GM21737 (cell line): ENCODE results near the gene TAP2.
A peak's percentile ranks its signal among the peaks of the same experiment; 100 is the strongest.

Experiments used
- ATAC-seq: cut with Tn5 transposase; IDR thresholded peaks from one replicate; pipeline ENCODE4 v1.9.1; 2021; ENCODE audit warnings: mild to moderate bottlenecking, moderate library complexity; ENCODE audit not compliant: unreplicated experiment

The TAP2 gene

DNA sequence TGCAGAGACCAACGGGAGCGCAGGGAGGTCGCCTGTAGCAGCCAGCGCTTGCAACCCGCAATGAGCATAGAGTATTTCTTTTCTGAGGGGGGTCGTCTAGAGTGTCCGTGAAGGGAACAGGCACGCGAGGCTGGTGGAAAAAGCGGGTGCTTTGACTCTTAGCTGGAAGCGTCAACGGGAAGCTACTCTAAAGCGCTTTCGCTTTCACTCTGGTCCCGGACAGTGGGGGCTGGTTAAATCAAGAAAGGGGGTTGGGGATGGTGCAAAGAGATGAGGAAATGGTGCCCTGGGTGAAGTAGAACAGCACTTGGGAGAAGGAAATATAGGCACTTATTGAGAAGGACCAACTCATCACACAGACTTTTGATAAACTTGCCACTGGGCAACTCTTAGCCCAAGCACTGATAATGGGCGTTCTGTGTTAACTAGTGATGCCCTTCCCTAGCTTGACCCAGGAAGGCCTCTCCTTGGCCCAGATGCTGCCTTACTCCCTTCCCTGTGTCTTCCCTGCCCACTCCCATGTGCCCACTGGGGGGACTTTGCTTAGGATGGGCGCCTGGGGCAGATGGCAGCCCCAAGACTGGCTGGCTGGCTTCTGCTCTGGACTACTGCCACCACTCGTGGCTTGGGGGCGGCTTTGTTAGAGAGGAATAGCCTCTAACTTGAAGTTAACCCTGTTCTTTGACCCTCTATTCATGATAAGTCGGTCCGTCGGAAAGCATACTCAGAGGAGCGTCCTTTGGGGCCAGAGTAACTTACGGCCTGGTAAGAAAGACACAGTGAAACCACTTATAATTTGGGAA, 16.0 kb upstream of the TAP2 start:
- peak; percentile 19 for ATAC-seq

GRCh38 chr6:32853541-32854375, 15.2 kb upstream of the TAP2 start, which contains the start of the genes PSMB9 and TAP1:
PSMB9 (plus strand) TSS chr6:32854192; CDS start chr6:32854230, 38 bp downstream.
TAP1 (minus strand) TSS chr6:32853704; CDS start chr6:32853636, 68 bp downstream.
- ATAC-seq, result peak; percentile 81

- peak; percentile 10 for ATAC-seq
Measured at GRCh38 chr6:32852844-32853540, 14.5 kb upstream of the TAP2 start.

GRCh38 chr6:32852018-32852843, 13.7 kb upstream of the TAP2 start:
- no peak for ATAC-seq

GRCh38 chr6:32851025-32851424, 12.5 kb upstream of the TAP2 start:
- ATAC-seq, result no peak

DNA sequence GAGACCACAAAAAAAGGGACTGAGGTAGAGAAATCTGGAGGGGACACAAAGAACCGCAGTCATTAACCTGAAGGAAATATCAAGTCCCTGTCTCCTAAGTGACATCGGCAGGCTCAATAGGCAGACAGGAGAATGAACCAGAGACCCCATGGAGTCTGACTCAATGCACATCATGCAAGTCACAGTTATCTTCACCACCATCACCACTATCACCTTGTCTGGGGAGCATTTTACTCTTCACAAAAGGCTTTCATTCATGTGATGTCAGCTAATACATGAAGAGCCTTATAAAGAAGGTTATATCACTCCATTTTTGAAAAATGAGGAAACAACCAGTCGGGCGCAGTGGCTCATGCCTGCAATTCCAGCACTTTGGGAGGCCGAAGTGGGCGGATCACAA, 10.6 kb upstream of the TAP2 start:
- no peak for ATAC-seq

DNA sequence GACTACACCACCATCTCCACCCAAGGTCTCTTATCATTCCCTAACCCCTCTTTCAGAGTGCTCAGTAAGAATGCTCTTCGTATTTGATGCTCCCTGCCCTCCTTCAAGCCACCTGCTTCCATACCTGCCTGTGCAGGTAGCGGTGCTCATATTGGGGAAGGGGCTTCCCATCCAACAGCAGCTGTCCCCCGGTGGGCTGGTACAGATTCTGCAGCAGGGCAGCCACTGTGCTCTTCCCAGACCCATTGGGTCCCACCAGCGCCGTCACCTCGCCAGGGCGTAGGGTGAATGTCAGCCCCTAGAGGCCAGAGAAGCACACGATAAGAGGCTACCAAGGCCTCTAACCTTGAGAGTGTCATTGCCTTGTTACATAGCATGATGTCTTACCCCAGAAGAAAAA, 9.3 kb upstream of the TAP2 start:
- no peak for ATAC-seq

- ATAC-seq, result no peak
Measured at GRCh38 chr6:32847004-32847403, 8.5 kb upstream of the TAP2 start.

GRCh38 chr6:32845384-32845884, 6.9 kb upstream of the TAP2 start:
- ATAC-seq, result no peak

- no peak for ATAC-seq
Measured at GRCh38 chr6:32844839-32845383, 6.4 kb upstream of the TAP2 start.

DNA sequence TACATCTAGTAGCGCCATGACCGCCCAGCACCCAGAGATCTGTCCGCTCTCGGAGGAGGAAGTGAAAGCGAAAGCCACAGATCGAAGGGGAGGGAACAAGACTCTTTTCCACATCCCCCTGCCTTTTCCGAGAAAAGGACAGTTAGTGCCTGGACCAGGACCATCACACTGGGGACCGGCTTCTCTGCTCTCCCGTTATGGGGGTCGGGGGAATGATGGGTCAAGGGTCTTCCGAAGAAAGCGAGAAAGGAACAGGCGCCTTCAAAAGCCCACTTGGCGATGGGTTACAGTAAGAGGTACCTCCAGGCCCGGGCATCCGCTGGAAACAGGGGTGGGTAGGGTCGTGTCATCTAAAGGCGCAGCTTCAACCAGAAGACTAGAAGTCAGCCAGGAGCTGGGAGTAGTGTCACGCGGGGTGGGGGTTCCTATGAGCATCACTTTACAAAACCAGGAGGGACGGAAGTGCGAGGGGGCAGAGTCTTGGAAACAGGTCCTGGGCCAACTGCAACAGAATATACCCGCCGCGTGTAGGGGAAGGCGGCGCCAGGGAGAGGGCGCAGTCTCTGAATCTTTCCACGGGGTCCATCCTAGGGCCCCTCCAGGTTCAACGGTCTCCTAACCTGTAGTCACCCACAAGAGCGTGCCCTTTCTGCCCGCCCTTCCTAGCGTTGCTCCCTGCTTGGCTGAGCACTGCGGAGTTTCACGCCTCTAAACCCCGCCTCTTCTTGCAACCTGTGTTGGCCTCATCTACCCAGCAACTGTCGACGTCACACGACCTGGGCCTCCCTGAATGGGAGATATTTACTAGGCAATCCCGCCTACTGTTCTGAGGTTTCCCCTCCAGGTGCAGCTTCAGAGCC, 5.7 kb upstream of the TAP2 start, which contains the start of gene PSMB8:
PSMB8 (minus strand) TSS at position 69 of the 860 bp plus-strand sequence; CDS start at position 18, 51 bp downstream.
- ATAC-seq, result peak; percentile 71

DNA sequence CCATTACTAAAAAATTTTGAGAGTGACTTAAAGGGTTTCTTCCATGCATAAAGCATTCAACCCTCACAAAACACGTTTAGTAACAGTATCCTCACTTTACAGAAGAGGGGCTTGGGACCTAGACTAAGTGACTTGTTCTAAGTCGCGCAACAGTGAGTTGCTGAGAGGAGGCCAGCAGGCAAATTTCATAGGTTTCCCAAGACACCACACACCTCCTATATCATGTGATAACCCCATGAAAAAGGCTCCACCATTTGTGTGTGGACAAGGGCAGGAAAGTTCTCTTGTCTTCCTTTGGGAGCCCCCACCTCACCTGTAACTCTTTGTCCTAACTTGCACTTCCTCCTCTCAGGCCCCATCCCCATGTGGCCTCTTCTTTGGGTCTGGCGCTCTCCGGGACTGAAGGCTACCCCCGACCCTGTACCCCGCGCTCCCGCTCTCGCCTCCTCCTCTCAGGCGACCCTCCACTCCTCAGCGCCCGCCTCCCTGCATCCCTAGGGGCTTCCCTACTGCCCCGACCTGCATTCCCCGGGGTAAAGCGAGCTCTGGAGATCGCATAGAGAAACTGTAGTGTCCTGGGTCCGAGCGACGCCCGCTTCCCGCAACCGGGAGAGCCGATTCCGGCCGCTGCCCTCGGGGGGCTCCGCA, 4.9 kb upstream of the TAP2 start:
- no peak for ATAC-seq

GRCh38 chr6:32842690-32843089, 4.2 kb upstream of the TAP2 start:
- ATAC-seq, result no peak

GRCh38 chr6:32842021-32842650, 3.6 kb upstream of the TAP2 start:
- no peak for ATAC-seq

DNA sequence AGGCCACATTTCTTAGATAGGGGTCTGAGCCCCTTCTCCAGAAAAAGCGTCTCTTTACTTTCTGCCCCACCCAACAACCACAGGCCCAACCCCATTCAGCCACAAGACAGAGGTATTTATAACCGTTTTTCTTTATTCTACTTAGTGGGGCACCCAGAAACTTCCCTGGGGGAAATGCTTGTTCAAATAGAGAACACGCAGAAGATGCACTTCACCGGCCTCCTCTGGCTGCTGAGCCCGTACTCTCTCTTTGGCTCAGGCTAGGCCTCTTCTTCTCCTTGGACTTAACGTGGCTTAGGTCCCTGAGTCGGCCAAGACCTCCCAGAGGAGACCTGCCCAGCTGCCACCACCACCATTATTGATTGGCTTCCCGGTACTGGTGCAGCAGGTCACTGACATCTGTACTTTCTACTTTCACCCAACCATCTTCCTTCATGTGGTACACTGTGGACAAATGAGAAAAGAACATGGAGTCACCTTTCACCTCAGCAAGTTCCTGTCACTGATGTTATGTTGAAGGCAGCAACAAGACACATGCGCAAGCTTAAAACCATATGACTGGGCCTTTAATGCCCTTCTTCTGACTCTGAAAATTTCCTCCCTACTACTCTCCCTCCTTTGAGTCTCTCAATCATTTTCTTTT, 2.2 kb upstream of the TAP2 start:
- no peak for ATAC-seq

DNA sequence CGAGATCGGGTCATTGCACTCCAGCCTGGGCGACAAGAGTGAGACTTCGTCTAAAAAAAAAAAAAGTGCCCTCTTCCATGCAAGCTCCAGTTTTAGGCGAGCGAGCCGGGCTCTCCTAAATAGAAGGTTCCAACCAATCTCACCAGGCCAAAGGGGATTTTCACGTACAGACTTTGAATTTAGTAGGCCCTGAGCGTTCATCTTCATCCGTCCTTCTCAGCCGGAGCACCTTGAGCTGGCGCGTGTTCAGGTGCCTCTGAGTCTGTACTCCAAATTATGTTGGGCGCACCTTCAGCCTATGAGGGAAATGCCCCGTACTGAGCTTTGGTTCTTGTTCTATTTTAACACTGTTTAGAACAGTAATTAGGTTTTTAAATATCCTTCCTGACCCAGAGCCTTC, 817 bp upstream of the TAP2 start:
- no peak for ATAC-seq

DNA sequence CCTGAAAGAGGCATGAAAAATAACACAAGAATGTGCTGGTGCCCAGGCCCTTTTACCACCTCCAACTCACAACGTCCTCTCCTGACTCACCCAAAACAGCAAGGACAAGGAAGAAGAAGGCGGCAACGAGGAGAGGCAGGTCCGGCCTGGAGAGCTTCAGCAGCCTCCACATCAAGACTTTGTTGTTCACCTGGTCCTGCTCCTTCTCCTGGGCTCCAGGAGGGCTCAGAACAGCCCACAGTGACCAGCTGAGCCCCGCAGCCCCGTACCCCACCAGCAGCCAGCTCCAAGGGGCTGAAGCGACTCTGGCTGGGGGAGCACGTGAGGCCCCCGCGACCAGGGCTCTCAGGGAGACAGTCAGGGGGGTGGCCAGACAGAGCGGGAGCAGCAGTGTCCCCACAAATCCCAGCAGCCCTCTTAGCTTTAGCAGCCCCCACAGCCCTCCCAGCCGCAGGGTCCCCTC, 857 bp downstream of the TAP2 start:
- ATAC-seq, result no peak
